Ovary (tissue), 3 donors: ENCODE data around the gene MITF.

Experiments used
- CTCF ChIP-seq, 3 donors: fragments of 450-650 bp in 2 of 3; fragments of 200-600 bp in 1 of 3; IDR thresholded peaks; one replicate each; pipeline versions ENCODE4 v1.5.1 to v1.8.0; 2016 to 2022; ENCODE audit warnings: antibody characterized with exemption in 3 of 3, mild to moderate bottlenecking in 1 of 3
- POLR2A ChIP-seq: fragments of 450-650 bp; IDR thresholded peaks from one replicate; pipeline ENCODE4 v1.6.1; 2017; ENCODE audit warnings: antibody characterized with exemption, mild to moderate bottlenecking, moderate library complexity
- donor health status: DM: no; HTN: no; CAD: no.

GRCh38 chr3:69811452-69812401 lies 72.5 kb downstream of the MITF start:
- TF ChIP-seq CTCF (IDR thresholded peaks at IDR 0.05) (no peak), POLR2A (no peak)
